Suprapubic skin (tissue), 3 donors: ENCODE results near the gene MET.

Experiments used
- CTCF ChIP-seq, 2 donors: fragments of 200-600 bp in 1 of 2; fragments of 450-650 bp in 1 of 2; sonication (generic) in 1 of 2; IDR thresholded peaks; one replicate each; pipeline ENCODE4 v1.5.1; 2016 to 2019; ENCODE audit warnings: antibody characterized with exemption in 2 of 2, mild to moderate bottlenecking in 1 of 2, moderate library complexity in 1 of 2
- EP300 ChIP-seq: sonication (generic); formaldehyde crosslinking; IDR thresholded peaks from one replicate; pipeline ENCODE4 v1.6.1; 2017; ENCODE audit warnings: antibody characterized with exemption
- POLR2A ChIP-seq, 2 donors: fragments of 450-650 bp; IDR thresholded peaks; one replicate each; pipeline ENCODE4 v1.6.1; 2017; ENCODE audit warnings: antibody characterized with exemption in 2 of 2, mild to moderate bottlenecking in 2 of 2, moderate library complexity in 2 of 2

GRCh38 chr7:116689790-116690259, 17.8 kb downstream of the MET start:
- no peak for TF ChIP-seq CTCF (IDR thresholded peaks at IDR 0.05)
- no peak for TF ChIP-seq EP300
- TF ChIP-seq POLR2A (IDR thresholded peaks at IDR 0.05), result no peak
